SK-N-MC (cell line): ENCODE measurements around the gene NPAT.

Experiments used
- EZH2 ChIP-seq: fragments of 200-600 bp; sonication (generic); IDR thresholded peaks from one replicate; pipeline ENCODE4 v1.6.1; 2017; ENCODE audit warnings: antibody characterized with exemption
- POLR2AphosphoS5 ChIP-seq: IDR thresholded peaks from 2 replicates; pipeline ENCODE4 v1.6.1; 2012; ENCODE audit warnings: mild to moderate bottlenecking, low read depth, low read length, borderline replicate concordance

- TF ChIP-seq POLR2AphosphoS5 (no peak), EZH2 (no peak)
These were observed 67.8 kb downstream of the NPAT start for GRCh38 chr11:108154591-108154990.
